ENCODE measurements around the gene TSPO.

GRCh38 chr22:43205261-43205691, 53.9 kb downstream of the TSPO start:
- TF ChIP-seq EZH2 (IDR thresholded peaks at IDR 0.05; ENCODE audit: low read length) (no peak), CTCF (optimal IDR thresholded peaks at IDR 0.05 in 1 of 3, IDR thresholded peaks at IDR 0.05 in 1 of 3, conservative IDR thresholded peaks at IDR 0.05 in 1 of 3; ENCODE audit: extremely low read depth in 1 of 3, insufficient read depth in 2 of 3, low read length in 3 of 3) (no peak)
